GM19468 (cell line): ENCODE measurements around the gene DOP1A.

Experiments
- ATAC-seq: cut with Tn5 transposase; IDR thresholded peaks from one replicate; pipeline ENCODE4 v1.9.1; 2021; ENCODE audit warnings: mild to moderate bottlenecking, moderate library complexity, moderate number of reproducible peaks; ENCODE audit not compliant: unreplicated experiment; ENCODE audit errors: extremely low read depth

The DOP1A gene, protein sequence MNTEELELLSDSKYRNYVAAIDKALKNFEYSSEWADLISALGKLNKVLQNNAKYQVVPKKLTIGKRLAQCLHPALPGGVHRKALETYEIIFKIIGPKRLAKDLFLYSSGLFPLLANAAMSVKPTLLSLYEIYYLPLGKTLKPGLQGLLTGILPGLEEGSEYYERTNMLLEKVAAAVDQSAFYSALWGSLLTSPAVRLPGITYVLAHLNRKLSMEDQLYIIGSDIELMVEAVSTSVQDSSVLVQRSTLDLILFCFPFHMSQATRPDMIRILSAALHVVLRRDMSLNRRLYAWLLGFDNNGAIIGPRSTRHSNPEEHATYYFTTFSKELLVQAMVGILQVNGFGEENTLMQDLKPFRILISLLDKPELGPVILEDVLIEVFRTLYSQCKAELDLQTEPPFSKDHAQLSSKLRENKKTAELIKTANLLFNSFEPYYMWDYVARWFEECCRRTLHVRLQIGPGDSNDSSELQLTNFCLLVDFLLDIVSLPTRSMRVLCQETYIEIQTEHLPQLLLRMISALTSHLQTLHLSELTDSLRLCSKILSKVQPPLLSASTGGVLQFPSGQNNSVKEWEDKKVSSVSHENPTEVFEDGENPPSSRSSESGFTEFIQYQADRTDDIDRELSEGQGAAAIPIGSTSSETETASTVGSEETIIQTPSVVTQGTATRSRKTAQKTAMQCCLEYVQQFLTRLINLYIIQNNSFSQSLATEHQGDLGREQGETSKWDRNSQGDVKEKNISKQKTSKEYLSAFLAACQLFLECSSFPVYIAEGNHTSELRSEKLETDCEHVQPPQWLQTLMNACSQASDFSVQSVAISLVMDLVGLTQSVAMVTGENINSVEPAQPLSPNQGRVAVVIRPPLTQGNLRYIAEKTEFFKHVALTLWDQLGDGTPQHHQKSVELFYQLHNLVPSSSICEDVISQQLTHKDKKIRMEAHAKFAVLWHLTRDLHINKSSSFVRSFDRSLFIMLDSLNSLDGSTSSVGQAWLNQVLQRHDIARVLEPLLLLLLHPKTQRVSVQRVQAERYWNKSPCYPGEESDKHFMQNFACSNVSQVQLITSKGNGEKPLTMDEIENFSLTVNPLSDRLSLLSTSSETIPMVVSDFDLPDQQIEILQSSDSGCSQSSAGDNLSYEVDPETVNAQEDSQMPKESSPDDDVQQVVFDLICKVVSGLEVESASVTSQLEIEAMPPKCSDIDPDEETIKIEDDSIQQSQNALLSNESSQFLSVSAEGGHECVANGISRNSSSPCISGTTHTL (N-terminal part only)

DNA sequence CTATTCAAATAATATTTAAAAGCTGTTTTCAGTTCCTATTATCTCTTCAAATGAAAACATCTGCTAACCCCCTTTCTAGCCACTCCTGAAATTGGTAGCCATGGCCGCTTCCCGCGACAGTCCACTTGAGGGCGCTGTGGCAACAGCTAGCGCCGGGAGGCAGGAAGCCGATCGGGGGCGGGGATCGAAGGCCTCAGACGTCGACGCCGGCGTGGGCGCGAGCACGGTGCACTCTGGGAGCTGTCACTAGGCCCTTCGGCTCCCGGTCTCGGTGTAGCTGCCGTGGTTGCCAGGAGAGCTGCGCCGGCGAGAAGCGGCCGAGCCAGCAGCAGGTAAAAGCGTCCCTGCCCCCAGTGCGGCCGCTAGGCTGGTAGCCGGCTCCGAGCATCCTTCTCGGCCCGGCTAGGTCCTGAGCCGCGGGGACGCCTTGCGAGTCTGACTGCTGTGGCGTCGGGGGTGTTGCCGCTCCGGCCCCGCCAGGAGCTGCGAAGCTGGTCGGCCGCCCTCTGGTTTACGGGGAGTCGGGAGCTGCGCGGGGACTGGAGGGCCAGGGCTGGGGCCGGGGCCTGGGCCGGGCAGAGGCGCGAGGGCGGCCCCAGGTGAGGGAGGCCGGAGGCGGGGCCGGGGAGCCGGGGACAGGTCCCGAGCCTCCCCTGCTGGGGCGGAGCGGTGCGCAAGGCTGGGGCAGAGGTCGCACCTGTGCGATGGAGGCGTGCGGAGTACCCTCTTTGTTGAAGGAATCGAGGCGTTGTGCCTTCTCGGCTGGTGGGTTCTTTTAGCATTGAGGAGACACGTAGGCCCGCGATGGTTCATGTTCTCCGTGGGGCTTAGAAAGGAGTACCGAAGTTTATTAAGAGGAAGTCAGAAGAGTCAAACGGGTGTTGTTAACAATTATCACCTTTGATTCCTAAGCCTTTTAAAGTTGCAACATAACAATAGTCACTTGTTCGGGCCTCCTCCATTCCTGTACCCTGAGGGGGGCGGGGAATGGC lies at the start of gene DOP1A:
Gene DOP1A (plus strand): TSS at position 224 of the 992 bp plus-strand sequence. CDS start 29,307 bp downstream, outside the sequence.
- ATAC-seq: peak; percentile 62

DNA sequence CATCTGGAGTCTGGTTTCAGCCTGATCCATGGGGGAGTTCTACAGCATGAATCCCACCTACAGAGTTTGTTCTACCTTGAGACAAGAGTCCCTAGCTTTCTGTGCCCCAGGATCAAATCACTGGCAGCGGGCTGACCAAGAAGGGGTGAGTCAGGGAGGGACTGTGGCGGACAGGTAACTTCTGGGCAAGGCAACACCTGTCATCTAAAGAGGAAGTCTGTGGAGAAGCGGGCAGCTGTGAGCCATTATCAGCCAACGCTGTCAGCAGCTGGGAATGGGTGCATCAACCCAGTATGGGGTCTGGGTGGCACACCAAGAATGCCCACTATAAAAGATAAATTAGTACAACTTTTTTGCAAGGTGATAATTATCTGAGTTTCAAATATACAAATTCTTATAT lies 47.7 kb upstream of the DOP1A start:
- ATAC-seq: no peak

DNA sequence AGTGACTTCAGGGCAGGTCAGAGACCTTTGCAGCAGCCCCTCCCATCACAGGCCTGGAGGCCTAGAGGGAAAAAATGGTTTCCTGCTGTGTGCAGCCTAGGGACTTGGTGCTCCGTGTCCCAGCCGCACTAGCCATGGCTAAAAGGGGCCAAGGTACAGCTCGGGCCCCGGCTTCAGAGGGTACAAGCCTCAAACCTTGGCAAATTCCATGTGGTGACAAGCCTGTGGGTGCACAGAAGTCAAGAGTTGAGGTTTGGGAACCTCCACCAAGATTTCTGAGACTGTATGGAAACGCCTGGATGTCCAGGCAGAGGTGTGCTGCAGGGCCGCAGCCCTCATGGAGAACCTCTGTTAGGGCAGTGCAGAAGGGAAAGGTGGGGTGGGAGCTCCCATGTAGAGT lies 35.8 kb upstream of the DOP1A start:
- ATAC-seq: no peak

DNA sequence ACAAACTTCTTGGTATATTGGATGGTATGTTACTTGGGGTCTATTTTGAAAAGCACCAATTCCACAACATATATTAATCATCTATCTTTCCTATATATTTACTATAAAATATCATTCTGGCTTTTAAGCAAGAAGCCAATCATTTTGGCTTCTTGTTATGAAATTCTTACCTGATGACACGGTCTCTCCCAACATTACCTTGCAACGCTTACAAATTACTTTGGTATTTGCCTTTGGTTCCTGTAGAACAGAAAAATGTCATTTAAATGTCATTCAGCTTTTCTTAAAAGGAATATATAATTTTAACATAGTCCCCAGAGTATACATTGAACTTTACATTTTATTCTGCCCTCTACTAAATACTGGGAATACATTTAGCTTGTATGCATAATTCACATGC lies 29.2 kb upstream of the DOP1A start:
- ATAC-seq: no peak

DNA sequence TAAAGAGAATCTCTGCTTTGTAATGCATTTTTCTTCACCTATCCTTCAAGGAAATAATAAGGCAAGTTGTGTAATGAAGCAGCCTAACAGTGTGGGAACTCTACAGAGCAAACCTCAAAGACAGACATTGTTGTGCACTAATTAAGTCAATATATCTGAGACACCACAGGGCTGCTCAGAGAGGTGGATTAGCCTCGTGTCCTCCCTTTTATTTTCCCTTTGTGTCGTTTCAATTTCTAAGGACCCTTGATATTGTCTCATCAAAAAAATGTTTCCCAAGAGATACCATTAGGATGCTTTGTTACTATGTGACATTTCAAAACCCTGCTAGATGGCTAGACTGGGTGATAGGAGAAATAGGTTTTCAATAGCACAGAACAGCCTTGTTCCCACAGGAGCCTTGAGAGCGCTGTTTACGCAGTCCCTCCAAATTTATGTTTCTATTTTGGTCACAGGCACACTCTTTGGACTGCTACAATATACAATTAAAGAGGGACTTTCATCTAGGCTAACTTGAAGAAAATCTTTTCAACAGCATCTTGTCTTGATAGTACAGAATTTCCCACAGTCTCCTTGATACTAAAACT lies 24.9 kb upstream of the DOP1A start:
- ATAC-seq: no peak

DNA sequence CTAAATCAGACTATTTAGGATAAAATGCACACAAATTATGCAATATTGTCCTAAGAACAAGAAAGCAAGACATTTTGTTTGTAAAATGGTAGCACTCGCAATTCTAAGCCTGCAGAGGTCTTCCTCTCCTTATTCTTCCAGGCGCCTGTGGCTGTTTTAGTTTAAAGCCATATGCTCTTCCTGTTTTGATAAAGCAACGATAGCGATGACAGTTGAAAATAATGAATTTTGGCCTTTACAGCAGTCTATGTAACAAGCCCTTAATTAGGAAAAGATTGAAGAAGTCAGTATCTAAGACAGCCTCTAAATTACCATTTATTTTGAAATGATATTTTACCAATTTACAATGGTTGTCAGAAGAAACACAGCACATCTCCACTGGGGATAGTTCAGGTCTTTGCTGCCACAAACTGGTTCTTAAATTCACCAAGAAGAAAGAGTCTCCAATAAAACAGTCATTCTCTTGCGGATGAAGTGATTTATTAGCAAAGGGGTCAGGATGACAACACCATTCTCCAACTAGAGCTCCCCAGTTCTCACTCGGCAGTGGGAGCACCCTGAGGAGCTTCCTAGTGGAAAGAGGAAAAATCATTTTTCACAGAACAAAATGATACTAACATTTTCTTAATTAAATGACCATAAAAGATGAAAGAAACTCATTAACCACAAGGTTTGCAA lies 23.2 kb upstream of the DOP1A start:
- no peak for ATAC-seq

DNA sequence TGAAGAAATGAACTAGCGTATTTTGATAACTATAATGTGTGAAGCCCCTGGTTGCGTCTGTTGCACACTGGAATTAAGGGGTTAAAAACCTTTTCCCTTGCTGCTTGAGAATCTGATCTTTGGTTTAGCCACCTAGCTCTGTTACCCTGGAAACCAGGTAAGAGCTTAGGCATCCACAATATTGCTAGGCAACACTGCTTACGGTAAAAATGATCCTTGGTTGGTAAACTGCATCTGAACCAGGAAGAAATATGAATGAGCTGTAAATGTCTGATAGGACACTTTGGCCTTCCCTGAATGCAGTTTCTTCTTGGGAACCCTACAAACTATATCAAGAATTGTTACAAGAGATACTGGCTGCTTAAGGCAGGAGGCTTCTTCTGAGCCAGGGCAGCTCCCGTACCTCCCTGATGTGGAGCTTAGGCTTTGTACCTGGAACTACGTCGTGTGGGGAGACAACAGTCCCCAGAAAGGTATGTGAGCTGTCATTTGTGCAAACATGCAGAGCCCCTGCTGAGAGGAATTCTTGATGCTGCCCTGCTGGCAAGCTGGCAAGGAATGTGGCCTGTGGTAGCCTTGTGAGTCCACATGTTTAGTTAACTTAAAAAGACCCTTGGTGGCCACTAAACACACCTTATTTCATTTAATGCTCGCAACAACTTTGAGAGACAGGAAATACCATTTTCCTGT lies 20.3 kb upstream of the DOP1A start:
- no peak for ATAC-seq

DNA sequence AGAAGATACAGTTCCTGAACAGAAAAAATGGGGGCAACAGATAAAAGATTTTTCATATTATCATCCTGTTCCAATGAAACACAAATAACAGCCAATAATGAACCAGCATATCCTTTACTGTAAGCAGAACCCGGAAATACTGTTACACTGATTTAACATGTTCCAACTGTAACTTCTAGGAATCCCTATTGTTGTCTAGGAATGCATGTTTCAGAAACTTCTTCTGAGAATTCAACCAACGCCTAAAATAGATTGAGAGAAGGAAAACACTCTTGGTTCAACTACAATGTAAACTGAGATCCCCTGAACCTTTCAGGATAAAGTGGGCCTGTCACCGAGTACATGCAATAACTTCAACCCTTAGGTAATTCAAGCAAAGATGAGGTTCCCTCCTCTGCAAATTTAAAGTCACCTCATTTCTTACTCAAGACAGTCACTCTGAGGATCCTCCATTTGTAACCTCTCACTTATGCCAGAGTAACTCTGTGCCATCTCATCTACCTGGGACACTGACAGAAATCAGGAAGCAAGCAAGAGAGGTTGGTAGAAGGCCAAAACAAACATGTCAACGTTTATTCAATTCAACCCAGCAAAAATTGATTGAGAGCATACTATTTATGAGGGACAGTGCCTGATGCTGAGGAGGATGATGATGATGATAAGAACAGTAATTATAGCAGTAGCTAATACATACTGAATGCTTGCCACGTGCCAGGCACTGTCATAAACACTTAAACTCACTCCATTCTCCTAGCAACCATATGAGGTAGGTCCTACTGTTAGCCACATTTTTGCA lies 15.9 kb upstream of the DOP1A start:
- no peak for ATAC-seq

DNA sequence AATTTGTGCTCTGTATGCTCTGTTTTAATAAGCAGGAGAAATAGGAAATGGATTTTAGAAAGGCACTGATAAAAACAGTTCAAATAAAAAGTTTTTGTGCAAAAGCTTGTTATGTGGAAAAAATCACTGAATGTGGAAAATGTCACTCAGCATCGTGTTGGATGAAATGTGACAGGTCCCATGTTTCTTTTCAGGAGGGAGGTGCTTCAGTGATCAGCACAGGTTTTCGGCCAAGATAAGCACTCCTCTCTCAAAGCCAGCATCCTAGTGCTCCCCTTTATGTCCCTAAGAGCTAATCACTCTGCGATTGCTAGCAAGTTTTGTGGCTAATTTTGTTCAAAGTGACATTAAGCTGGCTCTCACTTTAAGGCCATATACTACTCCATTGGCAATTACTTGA lies 13.8 kb upstream of the DOP1A start:
- ATAC-seq: no peak

DNA sequence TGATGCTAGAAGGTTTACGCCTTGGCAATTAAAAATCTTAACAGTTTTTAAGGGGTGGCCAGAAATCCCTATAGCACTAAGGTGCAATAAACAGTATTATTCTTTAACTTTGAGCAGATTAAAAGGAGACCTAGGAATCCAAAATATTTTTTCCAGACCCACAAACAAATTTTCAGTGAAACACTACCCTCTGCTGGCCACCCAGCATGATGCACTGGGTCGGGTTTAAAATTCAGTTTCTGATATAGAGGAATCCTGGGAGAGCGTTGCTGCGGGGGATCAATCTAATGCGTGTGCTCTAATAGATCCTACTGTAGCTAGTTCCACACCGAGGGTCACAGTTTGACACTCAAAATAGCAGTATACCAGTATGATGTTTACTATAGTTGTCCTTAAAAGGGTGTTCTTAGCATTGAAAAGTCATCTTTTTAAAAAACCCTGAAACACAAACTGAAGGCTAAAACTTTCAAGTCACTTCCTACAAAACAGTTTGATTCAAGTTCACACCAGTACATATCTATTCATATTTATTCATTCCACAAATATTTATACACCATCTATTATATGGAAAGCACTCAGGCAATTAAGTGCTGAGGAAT lies 12.0 kb upstream of the DOP1A start:
- no peak for ATAC-seq

DNA sequence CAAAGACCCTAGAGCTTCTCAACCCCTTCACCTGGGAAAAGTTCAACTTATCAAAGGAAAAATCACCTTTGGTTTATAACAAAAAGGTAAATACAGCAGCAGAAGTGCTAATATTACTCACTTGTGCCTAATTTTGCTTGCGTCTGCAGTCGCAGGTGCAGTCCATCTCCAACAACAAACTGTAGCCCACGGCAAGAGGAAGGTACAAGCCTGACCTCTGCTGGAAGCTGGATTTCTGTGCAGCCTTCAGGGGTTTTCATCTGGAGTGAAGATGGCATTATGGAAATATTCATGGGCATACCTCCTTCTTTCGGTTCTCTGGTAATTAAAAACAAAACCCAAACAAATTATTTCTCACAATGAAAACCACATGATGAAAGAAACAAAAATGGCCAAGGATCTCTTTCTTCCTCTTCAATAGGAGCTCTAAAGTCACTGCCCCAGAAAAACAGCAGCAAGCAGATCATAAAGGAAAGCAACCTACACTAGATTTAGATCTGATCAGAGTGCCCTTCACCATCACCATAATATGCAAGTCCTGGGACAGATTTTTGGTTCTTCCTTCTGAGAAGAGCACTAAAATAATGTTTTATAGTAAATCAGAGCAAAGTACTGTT lies 9.7 kb upstream of the DOP1A start:
- peak; percentile 67 for ATAC-seq

DNA sequence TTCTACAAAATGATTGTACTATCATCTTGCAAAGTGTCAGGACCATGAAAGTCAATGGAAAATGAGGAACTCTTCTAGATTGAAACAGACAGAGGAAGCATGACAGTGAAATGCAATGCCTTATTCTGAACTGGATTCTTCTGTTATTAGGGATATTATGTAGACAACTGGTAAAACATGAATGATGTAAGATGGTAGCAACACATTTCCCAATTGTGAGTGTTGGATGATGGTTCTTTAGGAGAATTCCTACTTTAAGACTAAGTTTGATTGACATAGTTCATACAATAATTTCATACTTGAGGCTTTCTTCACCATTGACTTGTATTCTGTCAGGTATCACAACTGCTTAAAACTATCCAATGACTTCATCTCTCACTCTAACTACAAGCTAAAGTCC lies 6.3 kb upstream of the DOP1A start:
- no peak for ATAC-seq

DNA sequence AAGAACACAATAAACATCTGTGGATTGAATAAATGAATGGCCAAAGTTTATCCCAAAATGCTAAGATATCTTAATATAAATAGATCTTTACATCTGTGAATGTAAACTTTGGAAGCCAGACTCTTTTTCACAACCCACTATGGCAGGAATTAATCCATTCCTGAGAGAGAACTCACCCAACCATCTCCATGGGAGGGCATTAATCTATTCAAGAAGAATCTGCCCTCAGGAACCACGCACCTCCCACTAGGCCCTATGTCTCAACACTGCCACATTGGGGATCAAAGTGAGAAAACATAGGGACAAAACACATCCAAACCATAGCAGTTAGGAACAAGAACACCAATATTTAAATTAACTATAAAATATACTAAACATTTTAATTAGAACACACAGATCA lies 5.2 kb upstream of the DOP1A start:
- ATAC-seq: no peak

DNA sequence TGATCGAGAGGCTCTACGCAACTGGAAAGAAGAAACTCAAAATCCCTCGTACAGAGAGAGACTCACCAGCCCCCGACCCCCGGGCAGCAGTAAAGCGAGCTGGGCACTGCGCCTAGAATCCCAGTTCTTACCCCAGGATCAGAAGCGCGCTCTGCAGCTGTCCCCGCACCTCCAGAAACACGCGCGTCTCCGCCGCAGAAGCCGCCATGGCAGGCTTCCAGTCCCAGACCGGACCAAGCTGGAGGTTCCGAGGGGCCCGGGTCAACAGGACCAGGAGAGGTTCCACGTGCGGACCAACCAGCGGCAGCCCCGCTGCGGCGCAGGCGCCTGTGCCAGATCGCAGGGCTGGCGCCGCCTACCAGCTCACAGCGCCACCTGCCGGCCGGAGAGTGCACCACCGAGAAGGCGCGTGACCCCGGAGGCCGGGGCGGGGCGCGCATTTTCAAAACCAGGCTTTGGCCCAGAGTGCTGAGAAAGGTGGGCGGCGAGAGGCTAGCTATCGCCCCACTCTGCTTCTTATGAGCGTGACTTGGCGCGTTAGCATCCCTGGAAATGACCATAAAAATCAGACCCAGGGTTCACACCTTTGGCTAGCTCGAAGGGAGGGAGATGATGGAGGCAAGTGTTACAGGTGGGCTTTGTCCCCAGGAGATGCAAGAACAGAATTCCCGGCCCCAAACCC lies 1.8 kb upstream of the DOP1A start, which contains the start of gene UBE3D:
Gene UBE3D (minus strand): TSS at position 331 of the 682 bp plus-strand sequence. CDS start 123 bp downstream, at position 208.
- peak; percentile 70 for ATAC-seq

DNA sequence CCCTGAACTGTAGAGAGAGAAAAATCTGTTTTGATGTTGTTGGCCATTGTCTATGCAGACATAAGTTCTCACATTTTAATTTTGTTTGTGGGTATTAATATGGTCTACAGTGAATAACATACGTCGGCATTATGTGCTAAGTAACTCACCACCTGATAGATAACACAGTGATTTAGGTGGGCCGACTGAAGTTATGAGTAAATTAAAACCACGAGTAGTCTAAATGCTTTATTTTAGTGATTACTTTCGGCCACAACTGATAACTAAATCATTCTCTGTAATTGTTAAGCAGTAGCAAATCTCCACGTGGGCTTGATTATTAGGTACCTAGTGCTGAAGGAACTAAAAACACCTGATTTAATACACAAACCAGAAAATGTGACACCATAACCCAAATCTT lies 1.1 kb downstream of the DOP1A start:
- no peak for ATAC-seq

DNA sequence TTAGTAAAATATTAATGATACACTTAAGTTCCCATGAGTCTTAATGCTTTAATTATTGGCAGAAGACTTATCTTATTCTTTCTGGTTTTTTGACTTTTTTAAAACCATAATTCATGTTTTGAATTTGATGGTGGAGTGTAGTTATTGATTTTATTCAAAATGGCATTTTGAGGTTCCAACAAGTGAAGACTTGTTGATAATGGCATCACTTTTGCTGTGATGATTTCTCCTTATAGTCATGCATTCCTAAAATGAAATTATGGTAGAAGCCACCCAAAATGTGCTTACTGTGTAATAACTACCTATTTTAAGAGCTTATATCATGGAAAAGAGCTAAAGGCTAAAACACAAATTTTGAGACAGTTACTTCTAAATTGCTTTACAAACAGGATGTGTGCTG lies 2.2 kb downstream of the DOP1A start:
- no peak for ATAC-seq
